H1 (cell line): ENCODE measurements around the gene GDF15. TPM values are rescaled to one million over a fixed set of nuclear protein-coding genes. Genes with fewer than 3 reads are reported as not detected.

ENCODE experiments used
- CTCF ChIA-PET: fragments of 300-600 bp; sonication (Branson Sonifier 250); formaldehyde crosslinking; loops from one replicate; lab custom pipeline; 2021; ENCODE audit not compliant: partially characterized antibody; lab: Charles Lee
- POLR2A ChIA-PET: fragments of 300-600 bp; sonication (Branson Sonifier 250); formaldehyde crosslinking; loops from one replicate; lab custom pipeline; 2021; ENCODE audit warnings: inconsistent platforms; ENCODE audit not compliant: partially characterized antibody; lab: Charles Lee
- DNase-seq, 2 experiments: peaks; one replicate each; pipeline versions ENCODE4 v3.0.0 to v3.0.0-alpha.2; 2010 to 2022; ENCODE audit warnings: low spot score in 2 of 2, low read depth in 1 of 2, mixed read lengths in 1 of 2
- FAIRE-seq: peaks from 2 replicates; lab custom pipeline; 2011; peaks lifted over from hg19 to GRCh38; lab: Jason Lieb, UNC
- H2AFZ ChIP-seq: 2 replicates; pipeline ENCODE4 v1.8.1; 2012; ENCODE audit warnings: low read length, inconsistent platforms
- H2AK5ac ChIP-seq: 2 replicates; pipeline ENCODE4 v1.6.1; 2013; ENCODE audit warnings: low read depth, low read length
- H2BK120ac ChIP-seq: replicated peaks from 2 replicates; pipeline ENCODE3; 2013; ENCODE audit warnings: low read depth, low read length, inconsistent platforms
- H2BK12ac ChIP-seq: 2 replicates; pipeline ENCODE4 v1.6.1; 2013; ENCODE audit warnings: low read depth, low read length
- H2BK15ac ChIP-seq: 2 replicates; pipeline ENCODE4 v1.6.1; 2013; ENCODE audit warnings: low read length
- H2BK20ac ChIP-seq: 2 replicates; pipeline ENCODE4 v1.6.1; 2013; ENCODE audit warnings: low read length
- H2BK5ac ChIP-seq: 2 replicates; pipeline ENCODE4 v1.6.1; 2013; ENCODE audit warnings: low read depth, low read length
- H3K14ac ChIP-seq: 2 replicates; pipeline ENCODE4 v1.6.1; 2013; ENCODE audit warnings: inconsistent platforms; ENCODE audit not compliant: insufficient read length
- H3K18ac ChIP-seq: 2 replicates; pipeline ENCODE4 v1.6.1; 2013; ENCODE audit warnings: low read length; ENCODE audit errors: extremely low read depth
- H3K23ac ChIP-seq: 2 replicates; pipeline ENCODE4 v1.6.1; 2013; ENCODE audit warnings: inconsistent platforms; ENCODE audit not compliant: insufficient read length
- H3K23me2 ChIP-seq: 2 replicates; pipeline ENCODE4 v1.6.1; 2013; ENCODE audit warnings: low read depth, low read length
- H3K27ac ChIP-seq: 2 replicates; pipeline ENCODE4 v1.6.1; 2011; ENCODE audit warnings: low read depth, low read length, inconsistent platforms
- H3K27me3 ChIP-seq, 4 experiments: replicated peaks in 1 of 4; 1 replicate in 1 of 4; 2 replicates in 3 of 4; pipeline versions ENCODE4 v1.6.1 to v1.8.1; 2011 to 2013; ENCODE audit warnings: low read length in 3 of 4, mild to moderate bottlenecking in 3 of 4, inconsistent platforms in 2 of 4, mixed read lengths in 2 of 4, moderate library complexity in 1 of 4; ENCODE audit not compliant: control insufficient read depth in 3 of 4, insufficient read depth in 3 of 4; ENCODE audit errors: extremely low read depth in 1 of 4
- H3K36me3 ChIP-seq, 4 experiments: 2 replicates each; pipeline versions ENCODE4 v1.6.1 to v1.8.1; 2011 to 2013; ENCODE audit warnings: mild to moderate bottlenecking in 4 of 4, low read length in 3 of 4, moderate library complexity in 2 of 4, control low read depth in 1 of 4, inconsistent platforms in 1 of 4; ENCODE audit not compliant: insufficient read depth in 4 of 4, control insufficient read depth in 2 of 4
- H3K4ac ChIP-seq: replicated peaks from 2 replicates; pipeline ENCODE3; 2013; ENCODE audit warnings: low read length, low read depth, mixed read lengths, inconsistent platforms; ENCODE audit not compliant: insufficient read length
- H3K4me1 ChIP-seq, 4 experiments: replicated peaks in 1 of 4; 1 replicate in 1 of 4; 2 replicates in 3 of 4; pipeline versions ENCODE4 v1.6.1 to v1.8.1; 2011 to 2013; ENCODE audit warnings: low read length in 3 of 4, inconsistent platforms in 2 of 4, mixed read lengths in 1 of 4; ENCODE audit not compliant: insufficient read depth in 4 of 4, control insufficient read depth in 3 of 4
- H3K4me2 ChIP-seq, 2 experiments: 2 replicates each; pipeline versions ENCODE4 v1.6.1 to v1.8.1; 2011 to 2013; ENCODE audit warnings: low read depth in 2 of 2, low read length in 2 of 2, control low read depth in 1 of 2, inconsistent platforms in 1 of 2, mild to moderate bottlenecking in 1 of 2; ENCODE audit not compliant: insufficient read depth in 1 of 2
- H3K4me3 ChIP-seq, 4 experiments: fragments of 200-600, 300-600 bp in 1 of 4; sonication (generic), shearing (Covaris generic), sonication (Bioruptor Twin) in 1 of 4; 2 replicates each; pipeline versions ENCODE4 v1.5.1 to v1.8.1; 2011 to 2016; ENCODE audit warnings: low read length in 4 of 4, low read depth in 3 of 4, control low read depth in 2 of 4, inconsistent platforms in 2 of 4, mild to moderate bottlenecking in 2 of 4, mixed read lengths in 1 of 4, moderate library complexity in 1 of 4; ENCODE audit not compliant: insufficient read depth in 2 of 4; ENCODE audit errors: extremely low read depth in 1 of 4
- H3K56ac ChIP-seq: replicated peaks from 2 replicates; pipeline ENCODE3; 2013; ENCODE audit warnings: low read depth, mild to moderate bottlenecking, mixed read lengths, low read length, inconsistent platforms; ENCODE audit not compliant: insufficient read length
- H3K79me1 ChIP-seq: 2 replicates; pipeline ENCODE4 v1.6.1; 2013; ENCODE audit warnings: low read depth, low read length, control low read depth
- H3K79me2 ChIP-seq, 2 experiments: 2 replicates each; pipeline versions ENCODE4 v1.6.1 to v1.8.1; 2012 to 2013; ENCODE audit warnings: low read length in 2 of 2, mild to moderate bottlenecking in 2 of 2, inconsistent platforms in 1 of 2; ENCODE audit not compliant: insufficient read depth in 2 of 2, control insufficient read depth in 1 of 2
- H3K9ac ChIP-seq, 4 experiments: replicated peaks in 1 of 4; 1 replicate in 1 of 4; 2 replicates in 3 of 4; pipeline versions ENCODE4 v1.6.1 to v1.8.1; 2011 to 2013; ENCODE audit warnings: low read depth in 3 of 4, low read length in 3 of 4, control low read depth in 2 of 4, mild to moderate bottlenecking in 2 of 4, moderate library complexity in 2 of 4, inconsistent platforms in 1 of 4; ENCODE audit errors: extremely low read depth in 1 of 4
- H3K9me3 ChIP-seq, 2 experiments: 2 replicates each; pipeline versions ENCODE4 v1.6.1 to v1.8.1; 2012 to 2013; ENCODE audit warnings: mild to moderate bottlenecking in 2 of 2, moderate library complexity in 2 of 2, control low read depth in 1 of 2, inconsistent platforms in 1 of 2, low read depth in 1 of 2, low read length in 1 of 2, mixed read lengths in 1 of 2; ENCODE audit not compliant: insufficient read depth in 2 of 2
- H4K20me1 ChIP-seq, 2 experiments: replicated peaks in 1 of 2; 2 replicates each; pipeline versions ENCODE3 to v1.8.1; 2011 to 2013; ENCODE audit warnings: inconsistent platforms in 2 of 2, low read length in 2 of 2, mild to moderate bottlenecking in 1 of 2; ENCODE audit not compliant: insufficient read depth in 2 of 2, control insufficient read depth in 1 of 2
- H4K5ac ChIP-seq: 2 replicates; pipeline ENCODE4 v1.6.1; 2013; ENCODE audit warnings: low read length, low read depth, mixed read lengths, inconsistent platforms; ENCODE audit not compliant: insufficient read length
- H4K8ac ChIP-seq: 2 replicates; pipeline ENCODE4 v1.8.0; 2013; ENCODE audit warnings: mild to moderate bottlenecking, moderate library complexity, low read length, inconsistent platforms; ENCODE audit not compliant: insufficient read depth; ENCODE audit errors: extremely low read depth
- H4K91ac ChIP-seq: replicated peaks from 2 replicates; pipeline ENCODE3; 2013; ENCODE audit warnings: low read length, mixed read lengths, inconsistent platforms; ENCODE audit not compliant: insufficient read length
- ASH2L ChIP-seq: fragments of 200-600, 300-600 bp; sonication (generic); IDR thresholded peaks from one replicate; pipeline ENCODE4 v1.7.1; 2017; ENCODE audit warnings: low read length
- ATF2 ChIP-seq: IDR thresholded peaks from 2 replicates; pipeline ENCODE4 v1.6.1; 2012; ENCODE audit warnings: low read length, inconsistent platforms
- BACH1 ChIP-seq: IDR thresholded peaks from 2 replicates; pipeline ENCODE4 v1.6.1; 2012; ENCODE audit warnings: low read length, improper control_type of control experiment
- EP300 ChIP-seq, 2 experiments: IDR thresholded peaks; 1 replicate in 1 of 2; 2 replicates in 1 of 2; pipeline ENCODE4 v1.6.1; 2011 to 2012; ENCODE audit warnings: low read depth in 2 of 2, low read length in 2 of 2, mild to moderate bottlenecking in 2 of 2, borderline replicate concordance in 1 of 2, inconsistent platforms in 1 of 2, moderate library complexity in 1 of 2
- GABPA ChIP-seq: IDR thresholded peaks from 2 replicates; pipeline ENCODE4 v1.6.1; 2011; ENCODE audit warnings: mild to moderate bottlenecking, low read length, moderate library complexity, borderline replicate concordance; ENCODE audit not compliant: insufficient read depth
- HDAC2 ChIP-seq, 2 experiments: fragments of 300-600 bp in 1 of 2; sonication (generic) in 1 of 2; IDR thresholded peaks; 2 replicates each; pipeline ENCODE4 v1.6.1; 2011 to 2012; ENCODE audit warnings: low read depth in 2 of 2, low read length in 2 of 2, mild to moderate bottlenecking in 2 of 2, moderate library complexity in 2 of 2, borderline replicate concordance in 1 of 2, inconsistent platforms in 1 of 2
- KDM4A ChIP-seq: IDR thresholded peaks from one replicate; pipeline ENCODE4 v1.7.1; 2012; ENCODE audit warnings: low read depth, mild to moderate bottlenecking, moderate library complexity, low read length, inconsistent platforms; ENCODE audit not compliant: severe bottlenecking
- MAX ChIP-seq: IDR thresholded peaks from 2 replicates; pipeline ENCODE4 v1.6.1; 2012; ENCODE audit warnings: inconsistent platforms
- TCF12 ChIP-seq: IDR thresholded peaks from 2 replicates; pipeline ENCODE4 v1.6.1; 2011; ENCODE audit warnings: low read depth, mild to moderate bottlenecking, low read length
- YY1 ChIP-seq: IDR thresholded peaks from 2 replicates; pipeline ENCODE4 v1.6.1; 2011; ENCODE audit warnings: low read depth, mild to moderate bottlenecking, low read length
- WGBS, 2 experiments: shearing (Covaris generic) in 1 of 2; methylation state at CpG; one replicate each; pipeline versions ENCODE4 v1.1.6 to v1.1.7; 2013 to 2015; ENCODE audit warnings: low lambda C conversion rate in 2 of 2, mixed read lengths in 2 of 2, inconsistent platforms in 1 of 2, low coverage in 1 of 2, missing lambda C conversion rate in 1 of 2; ENCODE audit not compliant: insufficient replicate concordance in 2 of 2, insufficient coverage in 1 of 2, insufficient read length in 1 of 2; ENCODE audit errors: extremely low coverage in 1 of 2, missing lambda C conversion rate in 1 of 2; 5-methylcytosine and 5-hydroxymethylcytosine counted together
- polyA plus RNA-seq, 7 experiments: library from polyadenylated mRNA; depleted of rRNA in 3 of 7; stranded (reverse) in 5 of 7; unstranded in 2 of 7; fragments of >200 nt in 5 of 7; fragments of 200-250 nt in 2 of 7; gene quantifications; 1 replicate in 5 of 7; 2 replicates in 1 of 7; 4 replicates in 1 of 7; pipeline versions ENCODE4 v1.2.1 to v1.2.3, GENCODE V29; 2011 to 2013; ENCODE audit warnings: missing spikeins in 2 of 7, mixed read lengths in 2 of 7
- total RNA-seq: library from RNA; stranded (reverse); fragmentation: NEBNext Ultra II Directional; extraction: Animal tissue kit (Norgen Biotek cat#: 25700); gene quantifications from 2 replicates; pipeline ENCODE4 v1.2.1, GENCODE V29; 2021

Gene GDF15
- total and polyA plus RNA-seq, 2 of the 8 experiments (the other 6 are each of a cell fraction or from before 2014, with no cell fraction given), result 4.1 to 8.5 TPM

GRCh38 chr19:18346091-18346490 lies 39.9 kb upstream of the GDF15 start:
- Histone ChIP-seq H3K23me2 (peaks cover 4% of the 10 kb centered on the region), H3K56ac (no peak overlapping the region), H3K27ac (no peak overlapping the region), H4K20me1 (no peaks in the 10 kb centered on the region), H3K4me1 (peaks cover 0 to 9% (median 5%) of the 10 kb centered on the region in 4 experiments; a peak in 5 of 7 replicates), H3K14ac (no peak overlapping the region), H3K23ac (no peak overlapping the region), H2BK5ac (no peak overlapping the region), H2BK15ac (no peak overlapping the region), H3K36me3 (no peaks in the 10 kb centered on the region), H4K91ac (no peak overlapping the region), H2AK5ac (no peak overlapping the region), H4K8ac (no peak overlapping the region), H4K5ac (no peak overlapping the region), H2AFZ (no peak overlapping the region), H3K4me3 (no peak overlapping the region), H2BK20ac (no peak overlapping the region), H2BK12ac (0 out of 2 replicates have a peak overlapping the region, but pooled peaks have one; percentile 2), H3K79me1 (no peaks in the 10 kb centered on the region), H3K27me3 (no peaks in the 10 kb centered on the region), H3K18ac (no peak overlapping the region), H3K9ac (no peak overlapping the region; a peak in 2 of 7 replicates), H3K79me2 (peaks cover 0 to 4% of the 10 kb centered on the region in 2 experiments; a peak in 1 of 4 replicates), H3K4me2 (peak overlapping the region; percentile 17 to 31; a peak in 2 of 4 replicates), H2BK120ac (no peak overlapping the region), H3K9me3 (no peaks in the 10 kb centered on the region), H3K4ac (no peak overlapping the region)
- ChIA-PET CTCF (interaction anchor here (0.6 to 6.1 kb wide), 11 partner anchors 17 to 167 kb away, joined by 3 to 132 read pairs (median 4); partner anchors contain the start of gene SSBP4), POLR2A (interaction anchor here (0.6 to 1.6 kb wide), 11 partner anchors 14 to 71 kb away, joined by 3 to 11 read pairs (median 3); partner anchors contain the start of gene JUND)
- 33% methylated on average over 8 of the region's 8 CpGs; no CpG with 5 or more reads in 1 of the 2 experiments for WGBS, 2 experiments
- peak; percentile 50 for FAIRE-seq
- DNase-seq, result peak in 1 of 2 experiments; percentile 61
- TF ChIP-seq GABPA (0 out of 2 replicates have a peak, but pooled peaks have one; percentile 55), HDAC2 (IDR thresholded peaks at IDR 0.05; ENCODE audit: borderline replicate concordance in 1 of 2, low read depth in 2 of 2, low read length in 2 of 2) (0 out of 4 replicates have a peak, but pooled peaks of 1 of the 2 experiments have one; percentile 35), ASH2L (no peak), BACH1 (no peak), ATF2 (no peak), KDM4A (no peak), EP300 (IDR thresholded peaks at IDR 0.05; ENCODE audit: borderline replicate concordance in 1 of 2, low read depth in 2 of 2, low read length in 2 of 2) (peak in 1 of 2 experiments; percentile 79; a peak in 1 of 3 replicates), YY1 (peak; percentile 26; the same call in 1 of the 2 replicates), TCF12 (0 out of 2 replicates have a peak, but pooled peaks have one; percentile 39), MAX (peak; percentile 15; the same call in 1 of the 2 replicates)
